Heart left ventricle (tissue), 13 donors: ENCODE measurements around the gene ATP2B2.

Source experiments
- CTCF ChIP-seq, 12 donors: fragments of 200-600 bp; sonication (generic) in 4 of 12; IDR thresholded peaks; one replicate each; pipeline versions ENCODE4 v1.5.0 to v1.8.0; 2018 to 2022; ENCODE audit warnings: antibody characterized with exemption in 12 of 12, mild to moderate bottlenecking in 5 of 12
- POLR2A ChIP-seq, 2 donors: fragments of 450-650 bp; IDR thresholded peaks; one replicate each; pipeline ENCODE4 v1.6.1; 2017; ENCODE audit warnings: antibody characterized with exemption in 2 of 2, mild to moderate bottlenecking in 2 of 2, moderate library complexity in 2 of 2
- donor health status: ischemic (EF 13 %, LVEDD 7.1; RV severe dilation, severe dysfunction).
- donor health status: DM: no; HTN: yes; CAD: no.
- donor health status: DM: no; HTN: no; CAD: no.
- donor health status: ischemic (EF 25% LVEDD 6.9; RV normal size, moderate dysfunction).
- donor health status: ischemic (EF 25% LVEDD 5.7; RV mildly dilated, moderate dysfunction).
- donor health status: ischemic (EF 35%, LVEDD 5.7; RV mildly dilated, moderate dysfunction).
- donor health status: nonischemic (EF 11% LVEDD 7.7; RV severe dilation, severe dysfunction).
- donor health status: DM: yes; HTN: yes; CAD: no.
- donor health status: PGD.
- donor health status: ischemic (EF 29% LVEDD 5.4; RV normal size, mild dysfunction).
- donor health status: nonischemic (EF 23%, LVEDD 6.1; RV moderate dilation, normal function).

- TF ChIP-seq POLR2A (IDR thresholded peaks at IDR 0.05) (no peak), CTCF (IDR thresholded peaks at IDR 0.05) (no peak)
Observed at GRCh38 chr3:10531031-10531430, 25.6 kb upstream of the ATP2B2 start.
